A549 (cell line): ENCODE measurements around the gene PTPRN2. TPM values are rescaled to one million over a fixed set of nuclear protein-coding genes. Genes with fewer than 3 reads are reported as not detected.

Experiments
- ATAC-seq, 2 experiments: fragments of 200-7000 bp in 1 of 2; fragments of >200 bp in 1 of 2; cut with Nextera tagmentation in 1 of 2; cut with Tn5 transposase in 1 of 2; 3 replicates each; pipeline versions ENCODE4 v1.8.0 to v1.9.1; 2018 to 2020; ENCODE audit warnings: mild to moderate bottlenecking in 1 of 2, moderate library complexity in 1 of 2
- CTCF ChIA-PET: fragments of 300-600 bp; sonication (Branson Sonifier 250); formaldehyde crosslinking; extraction: SDS; loops from one replicate; lab custom pipeline; 2021; ENCODE audit warnings: antibody characterized with exemption, inconsistent platforms; lab: Yijun Ruan, JAX
- POLR2A ChIA-PET: fragments of 350-600 bp; formaldehyde crosslinking; extraction: SDS; loops from one replicate; lab custom pipeline; 2021; ENCODE audit warnings: antibody characterized with exemption, inconsistent platforms; lab: Yijun Ruan, JAX
- DNase-seq, 2 experiments: peaks; one replicate each; pipeline versions ENCODE4 v3.0.0 to v3.0.0-alpha.2; 2011 to 2016; ENCODE audit warnings: low read depth in 1 of 2, low spot score in 1 of 2
- FAIRE-seq: peaks from 2 replicates; lab custom pipeline; 2011; peaks lifted over from hg19 to GRCh38; lab: Jason Lieb, UNC
- H3K27ac ChIP-seq, 2 experiments: fragments of >200 bp; sonication (Bioruptor Twin); formaldehyde crosslinking; 3 replicates each; pipeline ENCODE4 v1.5.1; 2016 to 2017
- H3K4me1 ChIP-seq: fragments of >200 bp; sonication (Bioruptor Twin); formaldehyde crosslinking; 3 replicates; pipeline ENCODE4 v1.6.1; 2016
- H3K4me2 ChIP-seq: fragments of >200 bp; sonication (Bioruptor Twin); formaldehyde crosslinking; 3 replicates; pipeline ENCODE4 v1.6.1; 2016
- H3K4me3 ChIP-seq: fragments of >200 bp; sonication (Bioruptor Twin); formaldehyde crosslinking; 3 replicates; pipeline ENCODE4 v1.5.1; 2016
- H3K9me3 ChIP-seq: fragments of >200 bp; sonication (Bioruptor Twin); formaldehyde crosslinking; 3 replicates; pipeline ENCODE4 v1.6.1; 2016
- BCL3 ChIP-seq: fragments of >200 bp; sonication (Bioruptor Twin); formaldehyde crosslinking; IDR thresholded peaks from 3 replicates; pipeline ENCODE4 v1.6.1; 2016
- CEBPB ChIP-seq, 2 experiments: fragments of >200 bp in 1 of 2; sonication (Bioruptor Twin) in 1 of 2; formaldehyde crosslinking in 1 of 2; IDR thresholded peaks; 2 replicates each; pipeline ENCODE4 v1.6.1; 2012 to 2016
- CHD4 ChIP-seq: fragments of 200-600 bp; sonication (generic); IDR thresholded peaks from 2 replicates; pipeline ENCODE4 v1.6.1; 2016; ENCODE audit warnings: antibody characterized with exemption, mild to moderate bottlenecking, borderline replicate concordance
- CTCF ChIP-seq: fragments of >200 bp; sonication (Bioruptor Twin); formaldehyde crosslinking; IDR thresholded peaks from 3 replicates; pipeline ENCODE4 v1.5.1; 2016
- E2F6 ChIP-seq: IDR thresholded peaks from 2 replicates; pipeline ENCODE4 v1.6.1; 2012; ENCODE audit warnings: low read depth, borderline replicate concordance
- ELK1 ChIP-seq: fragments of 150-350 bp; IDR thresholded peaks from 2 replicates; pipeline ENCODE4 v1.6.1; 2014; ENCODE audit warnings: low read depth, mild to moderate bottlenecking, low read length
- GATA3 ChIP-seq: IDR thresholded peaks from 2 replicates; pipeline ENCODE4 v1.6.1; 2012; ENCODE audit warnings: borderline replicate concordance
- HDAC2 ChIP-seq: fragments of 200-600 bp; sonication (generic); IDR thresholded peaks from 2 replicates; pipeline ENCODE4 v1.6.1; 2016
- HES2 ChIP-seq: fragments of >200 bp; sonication (Bioruptor Twin); formaldehyde crosslinking; IDR thresholded peaks from 2 replicates; pipeline ENCODE4 v1.6.1; 2016
- HEYL ChIP-seq: fragments of 250-450 bp; sonication (Bioruptor Pico); IDR thresholded peaks from 2 replicates; pipeline ENCODE4 v1.8.0; 2021; ENCODE audit warnings: mild to moderate bottlenecking, moderate library complexity
- HMGXB4 ChIP-seq: fragments of 250-450 bp; sonication (Bioruptor Pico); IDR thresholded peaks from 2 replicates; pipeline ENCODE4 v1.5.0; 2021; ENCODE audit warnings: mild to moderate bottlenecking, moderate library complexity, borderline replicate concordance
- HOXA7 ChIP-seq: fragments of 250-450 bp; sonication (Bioruptor Pico); IDR thresholded peaks from 2 replicates; pipeline ENCODE4 v1.5.0; 2020; ENCODE audit warnings: mild to moderate bottlenecking, moderate library complexity
- KDM1A ChIP-seq: fragments of 200-600 bp; sonication (generic); IDR thresholded peaks from 2 replicates; pipeline ENCODE4 v1.6.1; 2016; ENCODE audit warnings: low read depth, mild to moderate bottlenecking
- NR3C1 ChIP-seq: fragments of >200 bp; sonication (Bioruptor Twin); formaldehyde crosslinking; IDR thresholded peaks from 3 replicates; pipeline ENCODE4 v1.6.1; 2017
- PBX3 ChIP-seq: IDR thresholded peaks from 2 replicates; pipeline ENCODE4 v1.6.1; 2012
- POLR2A ChIP-seq: IDR thresholded peaks from 2 replicates; pipeline ENCODE4 v1.6.1; 2012; ENCODE audit warnings: mild to moderate bottlenecking, low read length
- RAD21 ChIP-seq, 2 experiments: fragments of >200 bp in 1 of 2; sonication (Bioruptor Twin) in 1 of 2; formaldehyde crosslinking in 1 of 2; IDR thresholded peaks in 1 of 2; conservative IDR thresholded peaks in 1 of 2; 2 replicates in 1 of 2; 3 replicates in 1 of 2; pipeline ENCODE4 v1.6.1; 2012 to 2018; ENCODE audit warnings: inconsistent platforms in 1 of 2
- RFX5 ChIP-seq: fragments of 450-650 bp; IDR thresholded peaks from 2 replicates; pipeline ENCODE4 v1.7.1; 2014; ENCODE audit warnings: antibody characterized with exemption, mild to moderate bottlenecking, moderate library complexity
- SMC3 ChIP-seq: fragments of >200 bp; sonication (Bioruptor Twin); formaldehyde crosslinking; IDR thresholded peaks from 3 replicates; pipeline ENCODE4 v1.6.1; 2018; ENCODE audit warnings: inconsistent platforms
- USF2 ChIP-seq: fragments of 450-650 bp; IDR thresholded peaks from 2 replicates; pipeline ENCODE4 v1.6.1; 2014; ENCODE audit warnings: antibody characterized with exemption
- ZFP36 ChIP-seq: fragments of 450-650 bp; IDR thresholded peaks from 2 replicates; pipeline ENCODE4 v1.6.1; 2014; ENCODE audit warnings: borderline replicate concordance; ENCODE audit not compliant: partially characterized antibody
- WGBS: methylation state at CpG from one replicate; pipeline ENCODE4 v1.1.6; 2017; ENCODE audit errors: missing lambda C conversion rate; 5-methylcytosine and 5-hydroxymethylcytosine counted together
- polyA plus RNA-seq, 4 experiments: library from polyadenylated mRNA; depleted of rRNA in 3 of 4; stranded (reverse); fragments of >200 nt; fragmentation: RNase III in 1 of 4; extraction: RNeasy Plus Mini Kit Qiagen cat#74134 plus additional on column Dnase treatment in 1 of 4; gene quantifications; 2 replicates in 3 of 4; 3 replicates in 1 of 4; pipeline ENCODE4 v1.2.3, GENCODE V29; 2011 to 2017

Gene PTPRN2
- polyA plus RNA-seq, 2 of the 4 experiments (the other 2 are of a cell fraction): 0.41 to 1.2 TPM

GRCh38 chr7:158004123-158004490, 583.5 kb downstream of the PTPRN2 start:
- no peaks in the 10 kb centered on the region for H3K9me3 ChIP-seq
- H3K4me1 ChIP-seq: no peaks in the 10 kb centered on the region
- DNase-seq (no peak), FAIRE-seq (no peak), ATAC-seq (no peak)
- no peak overlapping the region for H3K27ac ChIP-seq
- no peak overlapping the region for H3K4me2 ChIP-seq
- no peak overlapping the region for H3K4me3 ChIP-seq
- ChIA-PET CTCF (interaction anchor here (0.8 kb wide), 1 partner anchor 317 kb away, joined by 3 read pairs; no protein-coding TSS in a partner anchor), POLR2A (no interaction called here)
- TF ChIP-seq CEBPB (IDR thresholded peaks at IDR 0.05): no peak
- no peak for TF ChIP-seq GATA3
- no peak for TF ChIP-seq POLR2A
- no peak for TF ChIP-seq RAD21 (conservative IDR thresholded peaks at IDR 0.05 in 1 of 2, IDR thresholded peaks at IDR 0.05 in 1 of 2)
- no peak for TF ChIP-seq E2F6
- TF ChIP-seq HOXA7 (CRISPR knock-in tag): no peak
- TF ChIP-seq RFX5: no peak
- TF ChIP-seq ELK1: no peak
- TF ChIP-seq CTCF: no peak
- TF ChIP-seq CHD4: no peak
- TF ChIP-seq HMGXB4 (CRISPR knock-in tag): no peak
- no peak for TF ChIP-seq NR3C1
- TF ChIP-seq ZFP36: no peak
- TF ChIP-seq HEYL: no peak
- TF ChIP-seq KDM1A: no peak
- TF ChIP-seq BCL3: no peak
- 32% methylated on average over 2 of the region's 2 CpGs for WGBS

GRCh38 chr7:158003441-158004122, 584.0 kb downstream of the PTPRN2 start:
- POLR2A ChIA-PET: no interaction called here
- no peak for DNase-seq

More at GRCh38 chr7:158003441-158004122, 584.0 kb downstream of the PTPRN2 start:
- 68% methylated on average over 15 of the region's 23 CpGs for WGBS
- no peaks in the 10 kb centered on the region for H3K4me1 ChIP-seq
- TF ChIP-seq HMGXB4 (CRISPR knock-in tag) (no peak), CHD4 (no peak), SMC3 (no peak), NR3C1 (no peak), USF2 (no peak), PBX3 (no peak), CTCF (no peak), RAD21 (conservative IDR thresholded peaks at IDR 0.05 in 1 of 2, IDR thresholded peaks at IDR 0.05 in 1 of 2) (no peak), HES2 (no peak), HDAC2 (no peak)
- FAIRE-seq: no peak
- CTCF ChIA-PET: interaction anchor here (0.8 kb wide), 1 partner anchor 318 kb away, joined by 3 read pairs; no protein-coding TSS in a partner anchor
- H3K4me3 ChIP-seq: no peak overlapping the region
- no peak for ATAC-seq
- no peaks in the 10 kb centered on the region for H3K9me3 ChIP-seq
- H3K27ac ChIP-seq: no peak overlapping the region
- H3K4me2 ChIP-seq: no peak overlapping the region
